Measurements from ENCODE around the gene ATG2A. TPM values are rescaled to one million over a fixed set of nuclear protein-coding genes. Genes with fewer than 3 reads are reported as not detected.
A peak's percentile ranks its signal among the peaks of the same experiment; 100 is the strongest.

ATG2A gene
- total RNA-seq: 33.2 and 35.0 TPM in 2 replicates
- long read RNA-seq, partial matches to known transcripts: 1 of 3 reads
- long read RNA-seq, other reads (novel, unspliced or antisense): 2 of 3 reads

GRCh38 chr11:64916775-64917662 lies at the start of gene ATG2A:
ATG2A (minus strand) TSS chr11:64917209; CDS start chr11:64917135, 74 bp downstream.
- no peaks in the 10 kb centered on the region for H3K36me3 Mint-ChIP-seq (ENCODE audit: insufficient read depth)
- H3K9me3 Mint-ChIP-seq (ENCODE audit: low read depth): no peaks in the 10 kb centered on the region
- peak within 1 kb of the TSS; percentile 98 for H3K27ac Mint-ChIP-seq
- H3K27me3 Mint-ChIP-seq: no peaks in the 10 kb centered on the region
- H3K4me1 Mint-ChIP-seq (ENCODE audit: low read depth): peaks cover 18% of the 10 kb centered on the region
- no peak for TF ChIP-seq CTCF (IDR thresholded peaks at IDR 0.05; ENCODE audit: unreplicated experiment)
- peak within 1 kb of the TSS; percentile 76 for H3K4me3 Mint-ChIP-seq (ENCODE audit: low read depth)
- peak; percentile 97 for DNase-seq (ENCODE audit: low spot score, unreplicated experiment)

- Mint-ChIP-seq H3K4me1 (ENCODE audit: low read depth) (no peaks in the 10 kb centered on the region), H3K36me3 (ENCODE audit: insufficient read depth) (no peaks in the 10 kb centered on the region), H3K4me3 (ENCODE audit: low read depth) (no peak overlapping the region), H3K27ac (no peak overlapping the region), H3K9me3 (ENCODE audit: low read depth) (no peaks in the 10 kb centered on the region), H3K27me3 (peaks cover 24% of the 10 kb centered on the region)
- DNase-seq (ENCODE audit: low spot score, unreplicated experiment): no peak
- TF ChIP-seq CTCF (IDR thresholded peaks at IDR 0.05; ENCODE audit: unreplicated experiment): no peak
Observed at GRCh38 chr11:64963072-64963631, 46.1 kb upstream of the ATG2A start.

- Mint-ChIP-seq H3K9me3 (ENCODE audit: low read depth) (no peaks in the 10 kb centered on the region), H3K27me3 (peaks cover 18% of the 10 kb centered on the region), H3K4me3 (ENCODE audit: low read depth) (no peak overlapping the region), H3K36me3 (ENCODE audit: insufficient read depth) (no peaks in the 10 kb centered on the region), H3K4me1 (ENCODE audit: low read depth) (no peaks in the 10 kb centered on the region), H3K27ac (no peak overlapping the region)
- DNase-seq (ENCODE audit: low spot score, unreplicated experiment): no peak
- TF ChIP-seq CTCF (IDR thresholded peaks at IDR 0.05; ENCODE audit: unreplicated experiment): no peak
Observed at GRCh38 chr11:64960719-64961118, 43.7 kb upstream of the ATG2A start.

- no peak for TF ChIP-seq CTCF (IDR thresholded peaks at IDR 0.05; ENCODE audit: unreplicated experiment)
- no peak for DNase-seq (ENCODE audit: low spot score, unreplicated experiment)
Observed at GRCh38 chr11:64959498-64959897, 42.5 kb upstream of the ATG2A start.

GRCh38 chr11:64954201-64954600 lies 37.2 kb upstream of the ATG2A start:
- TF ChIP-seq CTCF (IDR thresholded peaks at IDR 0.05; ENCODE audit: unreplicated experiment): no peak
- no peak for DNase-seq (ENCODE audit: low spot score, unreplicated experiment)
- H3K9me3 Mint-ChIP-seq (ENCODE audit: low read depth): no peaks in the 10 kb centered on the region
- peaks cover 14% of the 10 kb centered on the region for H3K27me3 Mint-ChIP-seq
- H3K27ac Mint-ChIP-seq: no peak overlapping the region
- H3K36me3 Mint-ChIP-seq (ENCODE audit: insufficient read depth): no peaks in the 10 kb centered on the region
- H3K4me1 Mint-ChIP-seq (ENCODE audit: low read depth): no peaks in the 10 kb centered on the region
- H3K4me3 Mint-ChIP-seq (ENCODE audit: low read depth): no peak overlapping the region

More at GRCh38 chr11:64959498-64959897, 42.5 kb upstream of the ATG2A start:
- Mint-ChIP-seq H3K27me3 (peaks cover 18% of the 10 kb centered on the region), H3K4me3 (ENCODE audit: low read depth) (no peak overlapping the region), H3K4me1 (ENCODE audit: low read depth) (no peaks in the 10 kb centered on the region), H3K9me3 (ENCODE audit: low read depth) (no peaks in the 10 kb centered on the region), H3K36me3 (ENCODE audit: insufficient read depth) (no peaks in the 10 kb centered on the region), H3K27ac (no peak overlapping the region)

Measured in progenitor cell of endocrine pancreas (in vitro differentiated cells).